Mucosa of stomach (tissue), 1 donor: ENCODE measurements around the gene FCGR3A.
"Not testable (repeated sequence)": the region's sequence is repeated elsewhere in the genome, so short reads cannot be mapped to it uniquely, and the experiment has no call there.

Experiments
- H3K27me3 ChIP-seq: one replicate; pipeline ENCODE4 v1.7.0; 2013; ENCODE audit warnings: mild to moderate bottlenecking, low read length; ENCODE audit not compliant: control insufficient read depth, insufficient read depth
- H3K36me3 ChIP-seq: one replicate; pipeline ENCODE4 v1.7.0; 2013; ENCODE audit warnings: low read length; ENCODE audit not compliant: control insufficient read depth, insufficient read depth
- H3K4me1 ChIP-seq: one replicate; pipeline ENCODE4 v1.7.0; 2013; ENCODE audit warnings: mild to moderate bottlenecking, low read length; ENCODE audit not compliant: control insufficient read depth, insufficient read depth
- H3K4me3 ChIP-seq: one replicate; pipeline ENCODE4 v1.7.0; 2013; ENCODE audit warnings: low read length
- H3K9ac ChIP-seq: one replicate; pipeline ENCODE4 v1.7.0; 2013; ENCODE audit warnings: mild to moderate bottlenecking, low read length, moderate library complexity
- H3K9me3 ChIP-seq: one replicate; pipeline ENCODE4 v1.7.0; 2013; ENCODE audit warnings: mild to moderate bottlenecking, low read length, moderate library complexity; ENCODE audit not compliant: control insufficient read depth
- donor health status: Pancreatic carcinoma.

The FCGR3A gene

GRCh38 chr1:161523041-161523816 lies 26.4 kb downstream of the FCGR3A start:
- not testable (repeated sequence) for H3K9me3 ChIP-seq, H3K4me1 ChIP-seq, H3K27me3 ChIP-seq, H3K9ac ChIP-seq, H3K4me3 ChIP-seq, H3K36me3 ChIP-seq

GRCh38 chr1:161513953-161514352 lies 35.7 kb downstream of the FCGR3A start:
- not testable (repeated sequence) for H3K9me3 ChIP-seq, H3K36me3 ChIP-seq, H3K4me1 ChIP-seq, H3K27me3 ChIP-seq, H3K4me3 ChIP-seq, H3K9ac ChIP-seq

GRCh38 chr1:161513448-161513780 lies 36.2 kb downstream of the FCGR3A start:
- not testable (repeated sequence) for H3K36me3 ChIP-seq, H3K27me3 ChIP-seq, H3K4me3 ChIP-seq, H3K9me3 ChIP-seq, H3K4me1 ChIP-seq, H3K9ac ChIP-seq

GRCh38 chr1:161512636-161513447 lies 36.8 kb downstream of the FCGR3A start:
- not testable (repeated sequence) for H3K4me1 ChIP-seq, H3K9ac ChIP-seq

GRCh38 chr1:161511756-161512060 lies 37.9 kb downstream of the FCGR3A start:
- no peak overlapping the region for H3K9ac ChIP-seq
- peaks cover 7% of the 10 kb centered on the region for H3K4me1 ChIP-seq
- no peaks in the 10 kb centered on the region for H3K9me3 ChIP-seq
- no peak overlapping the region for H3K4me3 ChIP-seq
- H3K27me3 ChIP-seq: no peaks in the 10 kb centered on the region
- no peaks in the 10 kb centered on the region for H3K36me3 ChIP-seq

More at GRCh38 chr1:161512636-161513447, 36.8 kb downstream of the FCGR3A start:
- H3K4me3 ChIP-seq, H3K27me3 ChIP-seq, H3K9me3 ChIP-seq, H3K36me3 ChIP-seq: not testable (repeated sequence)

GRCh38 chr1:161511018-161511755 lies 38.4 kb downstream of the FCGR3A start:
- Histone ChIP-seq H3K4me1 (peaks cover 7% of the 10 kb centered on the region), H3K36me3 (no peaks in the 10 kb centered on the region), H3K9me3 (no peaks in the 10 kb centered on the region), H3K9ac (no peak overlapping the region), H3K4me3 (no peak overlapping the region), H3K27me3 (no peaks in the 10 kb centered on the region)

- Histone ChIP-seq H3K4me1 (peaks cover 7% of the 10 kb centered on the region), H3K27me3 (no peaks in the 10 kb centered on the region), H3K4me3 (no peak overlapping the region), H3K9ac (no peak overlapping the region), H3K9me3 (no peaks in the 10 kb centered on the region), H3K36me3 (no peaks in the 10 kb centered on the region)
Observed at GRCh38 chr1:161510477-161510876, 39.1 kb downstream of the FCGR3A start.

- H3K4me3 ChIP-seq: no peak overlapping the region
- H3K36me3 ChIP-seq: no peaks in the 10 kb centered on the region
- no peaks in the 10 kb centered on the region for H3K9me3 ChIP-seq
- H3K9ac ChIP-seq: no peak overlapping the region
- peaks cover 5% of the 10 kb centered on the region for H3K27me3 ChIP-seq
- H3K4me1 ChIP-seq: no peaks in the 10 kb centered on the region
Observed at GRCh38 chr1:161506336-161507223, 43.0 kb downstream of the FCGR3A start.

- no peak overlapping the region for H3K4me3 ChIP-seq
- no peaks in the 10 kb centered on the region for H3K4me1 ChIP-seq
- H3K9me3 ChIP-seq: no peaks in the 10 kb centered on the region
- H3K36me3 ChIP-seq: no peaks in the 10 kb centered on the region
- H3K27me3 ChIP-seq: peaks cover 5% of the 10 kb centered on the region
- H3K9ac ChIP-seq: peak overlapping the region; percentile 35
Observed at GRCh38 chr1:161505686-161506085, 43.9 kb downstream of the FCGR3A start.

GRCh38 chr1:161503394-161503748 lies 46.2 kb downstream of the FCGR3A start:
- Histone ChIP-seq H3K36me3 (no peaks in the 10 kb centered on the region), H3K4me3 (no peak overlapping the region), H3K9ac (no peak overlapping the region), H3K27me3 (peaks cover 15% of the 10 kb centered on the region), H3K9me3 (no peaks in the 10 kb centered on the region), H3K4me1 (no peaks in the 10 kb centered on the region)

GRCh38 chr1:161502641-161503393 lies 46.8 kb downstream of the FCGR3A start:
- peaks cover 15% of the 10 kb centered on the region for H3K27me3 ChIP-seq

More at GRCh38 chr1:161502641-161503393, 46.8 kb downstream of the FCGR3A start:
- Histone ChIP-seq H3K4me1 (no peaks in the 10 kb centered on the region), H3K9me3 (no peaks in the 10 kb centered on the region), H3K36me3 (no peaks in the 10 kb centered on the region), H3K4me3 (no peak overlapping the region), H3K9ac (no peak overlapping the region)
